GM19455 (cell line): Measurements from ENCODE around the gene ATP2C2.
"Not testable (repeated sequence)": the region's sequence is repeated elsewhere in the genome, so short reads cannot be mapped to it uniquely, and the experiment has no call there.

Experiments used
- ATAC-seq: cut with Tn5 transposase; IDR thresholded peaks from one replicate; pipeline ENCODE4 v1.9.1; 2021; ENCODE audit not compliant: unreplicated experiment

ATP2C2 gene

DNA sequence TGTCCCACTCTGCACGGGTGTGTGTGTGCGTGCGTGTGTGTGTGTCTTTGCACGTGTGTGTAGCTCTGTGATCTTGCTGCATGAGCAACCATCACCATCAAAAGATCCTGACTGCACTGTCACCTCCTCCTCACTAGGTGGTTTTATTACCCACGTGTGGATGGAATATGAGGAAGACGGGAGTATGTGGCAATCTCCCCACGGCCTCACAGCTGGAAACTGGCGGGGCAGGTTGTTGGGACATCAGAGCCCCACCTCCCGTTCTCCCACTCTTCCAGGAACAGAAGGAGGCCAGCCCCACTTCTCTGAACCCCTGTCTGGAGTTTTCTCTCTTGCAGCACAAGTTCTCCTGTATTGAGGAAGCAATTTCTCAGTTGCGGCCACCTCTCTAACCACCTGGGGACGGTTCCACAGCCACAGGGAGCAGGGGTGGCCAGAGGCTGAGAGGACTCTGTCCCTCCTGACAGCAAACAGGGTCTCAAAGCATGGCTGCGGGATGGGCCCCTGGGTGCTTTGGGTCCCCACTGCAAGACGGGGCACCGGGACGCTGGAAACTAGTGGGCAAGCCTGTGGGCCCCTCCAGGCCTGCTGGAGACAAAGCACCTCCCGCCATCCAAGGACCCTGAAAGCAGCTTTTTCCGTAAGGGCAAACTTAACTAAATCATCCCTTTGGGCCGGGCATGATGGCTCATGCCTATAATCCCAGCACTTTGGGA lies 27.9 kb upstream of the ATP2C2 start:
- ATAC-seq: no peak

DNA sequence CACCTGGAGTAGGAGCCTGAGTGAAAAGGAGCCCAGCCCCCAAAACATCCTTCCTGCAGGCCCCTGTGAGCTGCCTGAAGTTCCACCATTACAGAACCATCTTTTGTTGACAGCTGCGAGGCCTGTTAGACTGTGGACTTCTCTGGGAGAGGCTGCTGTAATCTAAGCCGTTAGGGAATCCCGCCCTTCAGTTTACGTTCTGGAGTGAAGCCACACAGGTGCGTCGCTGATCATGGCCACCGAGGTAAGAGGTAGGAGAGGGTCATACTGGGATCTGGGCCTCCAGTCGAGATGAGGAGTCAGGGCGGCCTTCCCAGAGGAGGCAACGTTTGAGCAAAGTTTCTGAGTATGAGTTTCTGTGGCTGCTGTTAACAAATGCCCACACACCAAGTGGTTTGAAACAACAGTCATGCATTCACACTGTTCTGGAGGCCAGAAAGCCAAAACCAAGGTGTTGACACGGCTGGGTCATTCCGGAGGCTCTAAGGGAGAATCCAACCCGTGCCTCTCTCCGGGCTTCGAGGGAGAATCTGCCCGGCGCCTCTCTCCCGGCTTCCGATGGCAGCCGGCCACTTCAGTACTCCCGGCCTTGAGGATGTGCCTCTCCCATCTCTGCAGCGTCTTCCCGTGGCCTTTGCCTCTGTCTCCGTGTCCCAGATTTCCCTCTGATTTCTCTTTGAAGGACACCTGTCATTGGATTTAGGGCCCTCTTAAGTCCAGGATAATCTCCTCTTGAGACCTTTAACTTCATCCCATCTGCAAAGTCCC lies 26.6 kb upstream of the ATP2C2 start:
- ATAC-seq: no peak

DNA sequence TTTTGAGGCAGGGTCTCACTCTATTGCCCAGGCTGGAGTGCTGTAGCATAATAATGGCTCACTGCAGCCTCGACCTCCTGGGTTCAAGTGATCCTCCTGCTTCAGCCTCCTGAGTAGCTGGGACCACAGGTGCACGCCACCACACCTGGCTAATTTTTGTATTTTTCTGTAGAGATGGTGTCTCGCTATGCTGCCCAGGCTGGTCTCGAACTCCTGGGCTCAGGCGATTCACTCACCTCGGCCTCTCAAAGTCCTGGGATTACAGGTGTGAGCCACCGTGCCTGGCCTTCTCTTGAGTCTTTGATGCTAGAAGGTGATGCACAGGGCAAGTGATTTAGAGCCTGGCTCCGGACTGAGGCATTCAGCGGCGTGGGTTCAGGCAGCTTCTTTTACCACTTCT lies 24.5 kb upstream of the ATP2C2 start:
- ATAC-seq: not testable (repeated sequence)

DNA sequence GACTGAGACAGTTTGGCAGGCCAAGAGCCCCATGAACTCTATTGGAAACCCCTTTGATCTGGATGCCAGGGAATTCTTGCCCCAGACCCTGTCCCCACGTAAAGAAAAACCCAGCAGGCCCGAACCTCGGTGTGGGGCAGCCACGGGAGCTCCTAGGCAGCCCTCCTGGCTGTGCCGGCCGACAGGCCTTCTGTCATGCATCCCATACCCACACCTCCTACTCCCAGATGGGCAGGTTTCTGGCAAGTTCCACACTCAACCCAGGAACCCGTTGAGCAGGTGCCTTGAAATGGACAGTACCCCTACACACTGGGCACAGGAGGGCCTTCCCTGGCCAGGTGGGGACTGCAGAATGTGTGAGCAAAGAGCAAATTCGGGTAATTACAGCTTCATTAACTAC lies 23.6 kb upstream of the ATP2C2 start:
- no peak for ATAC-seq

DNA sequence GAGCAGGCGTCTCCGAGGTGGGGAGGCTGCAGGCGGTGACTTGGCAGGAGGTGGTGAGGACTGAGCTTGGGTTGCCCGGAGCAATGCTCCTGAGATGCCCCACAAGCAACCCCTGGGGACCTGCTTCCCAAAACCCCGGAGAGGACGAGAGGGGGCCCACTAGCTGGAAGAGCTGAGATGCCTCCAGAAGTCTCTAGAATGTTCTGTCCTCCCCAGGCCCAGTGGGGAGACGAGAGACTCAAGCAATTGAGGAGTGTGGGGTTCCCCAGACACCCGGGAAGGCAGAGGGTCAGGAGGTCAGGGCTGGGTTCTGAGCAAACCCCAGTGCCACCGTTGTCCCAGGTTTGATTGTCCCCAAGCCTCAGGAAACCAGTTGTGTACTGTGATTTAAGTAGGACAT lies 21.2 kb upstream of the ATP2C2 start:
- no peak for ATAC-seq

DNA sequence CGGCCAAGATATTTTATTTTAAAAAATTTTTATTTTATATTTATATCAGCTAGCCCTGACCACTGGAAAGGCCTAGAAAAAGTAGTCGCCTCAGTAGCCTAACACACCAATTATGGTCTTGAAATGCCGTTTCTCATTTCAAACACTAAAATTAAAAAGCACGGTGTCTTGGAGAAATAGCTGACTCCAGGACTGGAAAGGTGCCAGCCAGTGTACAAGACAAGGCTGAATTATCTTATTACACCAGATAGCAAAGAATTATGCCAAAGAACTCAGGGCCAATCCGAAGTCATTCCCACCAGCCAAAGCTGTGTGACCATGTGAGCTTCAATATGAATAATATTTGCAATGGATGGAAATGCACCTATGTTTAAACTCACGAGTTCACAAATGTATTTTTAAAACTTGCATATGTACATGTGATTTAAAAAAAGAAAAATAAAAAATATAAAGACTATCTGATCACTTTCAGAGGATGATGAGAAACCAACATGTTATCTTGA lies 19.9 kb upstream of the ATP2C2 start:
- ATAC-seq: no peak

DNA sequence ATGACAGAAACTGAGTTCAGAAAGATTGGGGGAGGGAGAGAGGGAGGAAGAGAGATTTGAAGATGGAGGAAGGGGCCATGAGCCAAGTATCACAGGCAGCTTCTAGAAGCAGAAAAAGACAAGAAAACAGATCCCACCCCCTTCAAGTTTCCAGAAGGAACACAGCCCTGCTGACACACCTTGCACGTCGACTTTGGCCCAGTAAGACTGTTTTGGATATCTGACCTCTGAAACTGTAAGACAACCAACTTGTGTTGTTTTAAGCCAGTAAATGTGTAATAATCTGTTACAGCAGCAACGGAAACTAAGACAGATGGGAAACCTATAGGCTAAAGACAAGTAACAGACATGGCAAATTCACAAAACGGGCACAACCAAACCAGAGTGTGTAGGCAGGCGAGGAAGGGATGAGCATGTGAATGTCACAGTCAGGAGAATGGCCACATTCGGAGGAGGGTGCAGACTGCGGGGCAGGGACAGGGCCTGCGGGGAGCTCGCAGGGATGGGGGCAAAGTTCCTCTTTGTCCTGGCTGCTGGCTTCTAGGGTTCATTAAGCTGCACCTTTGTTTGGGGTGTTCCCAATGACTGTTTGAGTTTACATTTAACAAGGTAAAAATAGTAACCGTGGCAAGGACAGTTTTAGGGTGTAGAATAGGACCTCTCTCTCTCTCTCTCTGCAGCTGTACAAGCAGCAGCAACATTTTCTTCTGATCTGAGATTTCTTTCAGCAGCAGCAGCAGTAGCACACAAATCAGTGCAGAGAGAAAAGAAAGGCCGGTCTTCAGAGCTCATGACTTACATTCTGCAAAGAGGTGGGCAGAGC lies 18.3 kb upstream of the ATP2C2 start:
- ATAC-seq: no peak

DNA sequence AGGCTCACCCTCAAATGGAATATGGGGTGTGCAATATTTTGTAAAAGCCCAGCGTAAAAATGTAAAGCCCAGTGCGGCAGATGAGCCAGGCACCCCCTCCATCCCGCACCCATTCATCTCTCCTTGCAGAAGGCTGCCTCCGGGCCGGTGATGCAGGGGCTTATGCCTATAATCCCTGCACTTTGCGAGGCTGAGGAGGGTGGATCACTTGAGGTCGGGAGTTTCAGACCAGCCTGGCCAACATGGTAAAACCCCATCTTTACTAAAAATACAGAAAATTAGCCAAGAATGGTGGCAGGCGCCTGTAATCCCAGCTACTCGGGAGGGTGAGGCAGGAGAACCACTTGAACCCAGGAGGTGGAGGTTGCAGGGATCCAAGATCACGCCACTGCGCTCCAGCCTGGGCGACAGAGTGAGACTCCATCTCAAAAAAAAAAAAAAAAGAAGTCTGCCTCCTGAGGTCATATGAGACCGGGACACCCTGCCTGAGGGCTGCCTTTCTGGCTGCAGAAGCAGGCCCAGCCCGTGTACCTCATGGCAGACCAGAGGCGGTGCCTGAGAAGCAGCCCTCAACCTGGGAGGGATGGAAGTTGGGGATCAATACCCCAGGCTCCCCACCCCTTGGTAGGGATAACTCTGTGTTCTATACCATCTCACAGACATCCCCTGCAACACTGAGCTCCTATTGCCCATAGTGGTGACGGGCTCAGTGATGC lies 17.5 kb upstream of the ATP2C2 start:
- ATAC-seq: no peak

DNA sequence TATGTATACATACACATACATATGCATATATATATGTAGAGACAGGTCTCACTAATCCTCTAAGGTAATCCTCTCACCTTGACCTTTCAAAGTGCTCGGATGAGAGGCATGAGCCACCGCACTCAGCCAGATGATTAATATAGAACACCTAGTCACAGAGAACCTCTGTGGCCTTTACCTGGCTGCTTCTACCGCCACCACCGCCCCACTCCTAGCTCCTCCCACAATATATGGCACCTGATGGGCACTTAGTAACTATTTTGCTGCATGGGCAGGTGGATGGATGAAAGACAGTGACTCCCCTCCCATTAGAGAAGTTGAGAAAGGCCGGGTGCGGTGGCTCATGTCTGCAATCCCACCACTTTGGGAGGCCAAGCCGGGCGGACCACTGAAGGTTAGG lies 16.7 kb upstream of the ATP2C2 start:
- no peak for ATAC-seq

DNA sequence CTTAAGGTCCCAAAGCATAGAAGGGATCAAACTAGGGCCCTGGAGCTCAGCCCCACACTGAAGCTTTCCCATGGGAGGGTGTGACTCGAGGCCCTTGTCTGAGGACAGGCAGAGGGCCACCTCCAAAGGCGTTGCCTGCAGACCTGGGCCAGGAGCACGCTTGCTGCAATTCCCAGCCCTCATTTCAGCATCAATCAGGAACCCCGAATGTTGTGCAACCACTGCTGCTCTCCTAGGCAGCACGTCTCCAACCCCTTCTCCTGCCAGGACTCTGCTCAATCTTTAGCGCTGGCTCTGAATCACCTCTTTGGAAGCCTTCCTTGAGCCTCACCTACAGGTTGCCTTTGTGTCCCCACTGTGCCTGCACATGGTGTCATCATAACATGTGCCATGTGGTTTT lies 14.0 kb upstream of the ATP2C2 start:
- ATAC-seq: no peak

DNA sequence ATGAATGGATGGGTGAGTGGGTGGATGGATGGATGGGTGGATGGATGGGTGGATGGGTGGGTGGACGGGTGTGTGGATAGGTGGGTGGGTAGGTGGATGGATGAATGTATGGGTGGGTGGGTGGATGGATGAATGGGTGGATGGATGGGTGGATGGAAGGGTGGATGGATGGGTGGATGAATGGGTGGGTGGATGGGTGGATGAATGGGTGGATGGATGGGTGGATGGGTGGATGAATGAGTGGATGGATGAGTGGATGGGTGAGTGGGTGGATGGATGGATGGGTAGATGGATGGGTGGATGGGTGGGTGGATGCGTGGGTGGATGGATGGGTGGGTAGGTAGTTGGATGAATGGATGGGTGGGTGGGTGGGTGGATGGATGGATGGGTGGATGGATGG lies 13.2 kb upstream of the ATP2C2 start:
- ATAC-seq: no peak

DNA sequence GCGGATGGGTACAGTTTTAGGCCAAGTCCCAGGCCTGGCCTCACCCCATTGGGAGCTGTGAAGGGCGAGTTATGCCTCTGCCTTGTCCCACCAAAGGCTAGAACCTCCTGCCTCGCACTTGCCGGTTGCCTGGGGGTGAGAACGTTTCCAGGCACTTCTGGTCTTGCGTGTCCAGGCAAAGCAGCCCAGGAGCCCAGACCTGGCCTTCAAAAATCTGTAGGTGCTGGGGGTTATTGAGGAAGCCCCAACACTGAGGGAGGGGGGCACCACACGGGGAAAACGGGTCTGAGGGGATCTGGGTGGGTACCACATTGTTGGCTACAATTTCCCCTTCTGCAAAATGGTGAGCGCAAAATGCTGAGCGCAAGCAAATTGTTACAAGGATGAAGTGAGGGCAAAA lies 12.2 kb upstream of the ATP2C2 start:
- ATAC-seq: no peak

DNA sequence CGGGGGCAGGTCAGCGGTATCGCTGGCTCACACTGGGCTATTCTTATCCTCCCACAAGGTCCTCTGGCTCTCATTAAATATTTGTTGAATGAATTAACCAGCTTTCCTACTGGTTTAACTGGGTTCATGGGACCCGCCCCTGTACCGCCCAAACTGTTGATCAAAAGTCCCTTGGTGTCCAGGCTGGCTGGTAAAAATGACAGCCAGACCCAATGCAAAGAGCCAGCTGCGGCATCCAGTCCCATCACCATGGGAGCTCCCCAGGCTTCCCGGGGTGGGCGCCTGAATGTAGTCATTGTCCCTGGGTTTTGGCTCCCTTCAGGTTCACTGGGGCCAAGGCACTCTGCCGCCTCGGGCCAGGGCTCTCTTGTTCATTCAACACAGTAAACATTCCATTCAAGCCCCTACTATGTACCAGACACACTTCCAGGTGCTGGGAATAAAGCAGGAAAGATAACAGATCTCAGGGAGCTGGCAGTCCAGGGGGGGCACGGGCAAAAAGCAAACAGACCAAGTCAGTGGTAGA lies 11.7 kb upstream of the ATP2C2 start:
- no peak for ATAC-seq

DNA sequence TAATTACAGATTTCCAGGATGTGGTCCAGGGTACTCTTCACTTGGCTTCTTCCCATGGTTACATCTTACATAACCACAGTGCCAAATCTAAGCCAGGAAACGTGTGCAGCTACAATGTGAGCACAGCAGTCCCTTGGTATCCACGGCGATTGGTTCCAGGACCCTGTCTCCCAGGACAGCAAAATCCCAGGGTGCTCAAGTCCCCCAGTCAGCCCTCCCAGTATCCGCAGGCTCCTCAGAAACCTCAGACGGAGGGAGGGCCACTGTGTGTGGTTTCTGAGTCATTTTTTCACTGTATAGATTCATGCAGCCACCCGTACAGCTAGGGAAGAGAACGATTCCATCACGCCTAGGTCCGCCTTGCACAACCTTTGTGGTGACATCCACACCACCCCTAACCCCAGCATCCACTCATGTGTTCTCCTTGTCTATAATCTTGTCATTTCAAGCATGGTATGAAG lies 11.1 kb upstream of the ATP2C2 start:
- no peak for ATAC-seq

DNA sequence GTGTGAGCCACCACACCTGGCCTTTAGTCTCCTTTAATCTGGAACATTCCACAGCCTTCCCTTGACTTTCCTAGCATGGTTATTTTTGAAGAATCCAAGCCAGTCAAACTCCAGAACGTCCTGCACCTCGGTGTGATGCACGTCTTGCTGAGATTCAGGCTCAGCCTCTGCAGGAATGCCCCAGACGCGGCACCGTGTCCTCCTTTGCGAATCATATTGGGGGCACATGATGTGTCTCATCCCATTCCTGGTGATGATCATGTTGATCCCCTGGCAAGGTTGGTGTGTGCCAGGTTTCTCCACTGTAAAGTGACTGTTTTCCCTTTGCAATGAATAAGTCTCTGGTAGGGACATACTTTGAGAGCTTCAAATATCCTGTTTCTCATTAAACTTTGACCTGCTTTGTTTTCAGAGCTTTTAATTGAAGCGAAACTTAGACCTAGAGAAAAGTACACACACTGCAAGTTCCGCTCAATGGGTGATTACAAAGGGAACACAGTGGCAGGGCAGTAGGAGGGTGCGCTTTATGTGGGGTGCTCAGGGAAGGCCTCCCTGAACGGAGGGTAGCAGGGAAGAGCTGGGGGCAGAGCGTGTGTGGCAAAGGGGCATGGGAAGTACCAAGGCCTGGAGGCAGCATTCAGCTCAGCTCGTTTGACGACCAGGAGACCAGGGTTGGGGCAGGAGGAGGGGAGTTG lies 9.6 kb upstream of the ATP2C2 start:
- no peak for ATAC-seq

DNA sequence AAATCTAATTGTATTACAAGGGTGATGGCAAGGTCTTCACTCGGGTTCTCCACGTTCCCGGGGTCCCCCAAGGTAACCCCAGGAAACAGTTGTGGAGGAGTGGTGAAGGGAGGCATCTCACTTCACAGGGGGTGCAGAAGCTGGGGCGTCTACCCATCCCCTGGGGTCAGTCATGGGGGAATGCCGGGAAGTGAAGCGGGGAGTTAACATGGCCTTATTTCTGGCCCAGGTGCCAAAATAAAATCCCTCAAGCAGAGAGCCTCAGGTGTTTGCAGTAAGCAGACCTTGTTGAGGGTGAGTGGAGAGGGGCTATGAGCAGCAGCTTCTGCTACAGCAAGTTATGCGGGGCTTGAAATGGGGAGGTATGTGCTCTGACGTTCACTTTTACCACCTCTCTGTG lies 9.0 kb upstream of the ATP2C2 start:
- no peak for ATAC-seq

DNA sequence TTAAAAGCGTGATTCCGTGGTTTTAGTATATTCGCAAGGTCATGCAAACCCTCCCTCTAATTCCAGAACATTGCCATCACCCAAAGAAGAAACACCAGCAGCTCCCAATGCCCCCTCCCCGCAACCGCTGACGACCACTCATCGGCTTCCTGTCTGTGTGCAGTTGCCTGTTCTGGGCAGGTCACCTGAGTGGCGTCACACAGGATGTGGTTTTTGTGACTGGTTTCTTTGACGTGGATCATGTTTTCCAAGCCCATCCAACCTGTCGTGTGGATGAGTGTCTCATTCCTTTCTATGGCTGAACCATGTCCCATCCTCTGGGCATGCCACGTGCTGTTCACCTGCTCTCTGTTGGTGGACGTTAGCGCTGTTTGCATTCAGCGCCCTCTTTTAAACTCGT lies 8.2 kb upstream of the ATP2C2 start:
- ATAC-seq: no peak

DNA sequence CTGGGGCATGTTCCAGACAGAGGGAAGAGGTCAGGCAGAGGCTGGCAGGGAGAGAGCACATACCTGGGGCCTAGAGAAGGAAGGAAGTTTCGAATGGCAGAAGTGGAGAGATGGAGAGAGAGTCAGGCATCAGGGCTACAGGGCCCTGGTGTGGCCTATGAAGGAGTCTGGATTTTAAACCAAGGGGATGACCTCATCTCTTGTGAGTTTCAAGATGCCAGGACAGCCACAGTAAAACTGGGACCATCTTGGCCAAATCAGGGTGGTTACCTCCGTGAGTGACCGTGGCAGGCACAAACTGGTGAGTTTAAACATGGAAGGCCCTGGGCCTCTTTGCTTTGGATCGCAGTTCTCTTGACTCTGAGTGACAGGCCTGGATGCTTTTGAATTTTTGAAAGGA lies 7.6 kb upstream of the ATP2C2 start:
- no peak for ATAC-seq

DNA sequence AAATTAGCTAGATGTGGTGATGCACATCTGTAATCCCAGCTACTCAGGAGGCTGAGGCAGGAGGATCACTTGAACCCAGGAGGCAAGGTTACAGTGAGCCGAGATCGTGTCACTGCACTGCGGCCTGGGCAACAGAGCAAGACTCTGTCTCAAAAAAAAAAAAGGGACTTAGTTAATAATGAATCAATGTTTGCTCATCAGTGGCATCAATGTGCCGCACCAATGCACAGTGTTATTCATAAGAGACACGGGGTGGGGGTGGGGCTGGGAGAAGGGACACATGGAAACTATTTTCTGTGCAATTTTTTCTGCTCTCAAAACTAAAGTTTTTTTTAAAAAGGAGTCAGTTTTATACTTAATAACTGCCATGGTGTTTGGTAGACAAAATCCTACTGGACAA lies 6.8 kb upstream of the ATP2C2 start:
- ATAC-seq: no peak

DNA sequence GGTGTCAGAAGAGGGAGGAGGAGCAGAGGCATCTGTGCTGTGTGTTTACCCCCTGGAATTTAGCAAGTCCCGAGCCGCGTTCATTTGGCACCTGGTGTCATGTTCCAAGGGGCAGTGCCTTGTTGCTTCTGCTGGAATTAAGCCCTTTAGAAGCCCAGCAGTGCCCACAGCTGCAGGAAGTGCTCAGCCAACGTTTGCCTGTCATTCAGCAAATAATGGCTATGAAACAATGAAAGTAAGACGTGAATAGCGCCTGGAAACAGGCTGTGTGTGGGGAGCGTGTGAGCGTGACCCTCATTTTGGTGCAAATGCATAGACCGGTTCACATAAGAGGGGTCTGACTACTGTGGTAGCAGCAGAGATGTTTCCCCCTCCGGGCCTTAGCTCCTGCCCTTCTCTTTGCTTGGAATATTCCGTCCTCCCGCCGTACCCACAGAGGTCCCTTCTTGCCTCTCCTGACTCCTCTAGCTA lies 5.8 kb upstream of the ATP2C2 start:
- ATAC-seq: no peak
